GM18517 (cell line): ENCODE data around the gene RBM24.

ENCODE experiments used
- ATAC-seq: cut with Tn5 transposase; IDR thresholded peaks from one replicate; pipeline ENCODE4 v1.9.1; 2021; ENCODE audit warnings: mild to moderate bottlenecking, moderate library complexity; ENCODE audit not compliant: unreplicated experiment

Gene RBM24

DNA sequence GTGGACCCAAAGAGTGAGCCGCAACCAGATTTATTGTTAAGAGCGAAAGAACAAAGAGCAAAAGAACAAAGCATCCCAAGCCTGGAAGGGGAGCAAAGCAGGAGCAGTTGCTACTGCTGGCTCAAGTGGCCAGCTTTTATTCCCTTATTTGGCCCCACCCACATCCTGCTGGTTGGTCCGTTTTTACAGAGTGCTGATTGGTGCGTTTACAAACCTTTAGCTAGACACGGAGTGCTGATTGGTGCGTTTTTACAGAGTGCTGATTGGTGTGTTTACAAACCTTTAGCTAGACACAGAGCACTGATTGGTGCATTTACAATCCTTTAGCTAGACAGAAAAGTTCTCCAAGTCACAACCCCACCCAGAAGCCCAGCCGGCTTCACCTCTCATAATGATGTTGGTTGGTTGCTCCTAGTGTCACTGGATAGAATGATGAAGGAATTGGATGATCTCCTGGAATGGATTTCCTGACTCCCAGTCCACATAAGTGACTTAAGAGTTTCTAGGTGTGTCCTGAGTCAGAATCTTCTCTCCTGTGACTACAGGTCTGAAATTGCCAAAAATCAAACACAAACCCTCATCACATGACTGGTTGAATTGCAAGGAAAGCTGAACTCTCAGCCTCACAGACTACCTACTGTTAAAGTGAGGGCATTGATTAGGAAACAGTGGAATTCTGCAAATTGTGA, 60.1 kb downstream of the RBM24 start:
- ATAC-seq = no peak

- no peak for ATAC-seq
Measured at GRCh38 chr6:17341891-17342290, 60.7 kb downstream of the RBM24 start.

GRCh38 chr6:17343215-17343614, 62.1 kb downstream of the RBM24 start:
- ATAC-seq = no peak
